ENCODE results near the gene TRIM40. TPM values are rescaled to one million over a fixed set of nuclear protein-coding genes. Genes with fewer than 3 reads are reported as not detected.
"Not testable (repeated sequence)": the region's sequence is repeated elsewhere in the genome, so short reads cannot be mapped to it uniquely, and the experiment has no call there.

The TRIM40 gene
- total RNA-seq, 2 experiments from 2014 or later = not detected

- POLR2A ChIA-PET = interaction anchor here (1.0 kb wide), 1 partner anchor 24 kb away, joined by 3 read pairs; no protein-coding TSS in a partner anchor
- H3K4me3 Mint-ChIP-seq = no peak overlapping the region
Measured at GRCh38 chr6:30127238-30128093, 8.5 kb upstream of the TRIM40 start.

GRCh38 chr6:30129265-30130178 lies 6.4 kb upstream of the TRIM40 start:
- DNase-seq = no peak
- POLR2A ChIA-PET = no interaction called here

More at GRCh38 chr6:30127238-30128093, 8.5 kb upstream of the TRIM40 start:
- Mint-ChIP-seq H3K36me3 (no peaks in the 10 kb centered on the region), H3K4me1 (peaks cover 14% of the 10 kb centered on the region), H3K27me3 (peaks cover 69% of the 10 kb centered on the region), H3K27ac (no peak overlapping the region), H3K9me3 (no peaks in the 10 kb centered on the region)
- DNase-seq = no peak
- no peak for ATAC-seq (ENCODE audit: low read depth)

GRCh38 chr6:30130179-30130679 lies 5.7 kb upstream of the TRIM40 start:
- H3K36me3 Mint-ChIP-seq = no peaks in the 10 kb centered on the region
- POLR2A ChIA-PET = interaction anchor here (0.9 kb wide), 1 partner anchor 27 kb away, joined by 3 read pairs; no protein-coding TSS in a partner anchor
- no peak for ATAC-seq (ENCODE audit: low read depth)
- H3K4me1 Mint-ChIP-seq = peaks cover 14% of the 10 kb centered on the region
- no peaks in the 10 kb centered on the region for H3K9me3 Mint-ChIP-seq
- no peak for DNase-seq
- peaks cover 69% of the 10 kb centered on the region for H3K27me3 Mint-ChIP-seq
- H3K4me3 Mint-ChIP-seq = no peak overlapping the region
- H3K27ac Mint-ChIP-seq = no peak overlapping the region

More at GRCh38 chr6:30129265-30130178, 6.4 kb upstream of the TRIM40 start:
- Mint-ChIP-seq H3K27ac (no peak overlapping the region), H3K9me3 (no peaks in the 10 kb centered on the region), H3K4me1 (peaks cover 14% of the 10 kb centered on the region), H3K27me3 (peaks cover 68% of the 10 kb centered on the region), H3K4me3 (no peak overlapping the region), H3K36me3 (no peaks in the 10 kb centered on the region)
- ATAC-seq (ENCODE audit: low read depth) = no peak

- peak; percentile 95 for ATAC-seq (ENCODE audit: low read depth)
- H3K36me3 Mint-ChIP-seq = no peaks in the 10 kb centered on the region
- no peak overlapping the region for H3K4me3 Mint-ChIP-seq
Measured at GRCh38 chr6:30130887-30131862, 4.8 kb upstream of the TRIM40 start.

GRCh38 chr6:30131947-30132497 lies 3.9 kb upstream of the TRIM40 start:
- H3K27me3 Mint-ChIP-seq = peaks cover 65% of the 10 kb centered on the region
- ATAC-seq (ENCODE audit: low read depth) = no peak
- POLR2A ChIA-PET = interaction anchor here (0.9 kb wide), 1 partner anchor 29 kb away, joined by 3 read pairs; no protein-coding TSS in a partner anchor

More at GRCh38 chr6:30130887-30131862, 4.8 kb upstream of the TRIM40 start:
- POLR2A ChIA-PET = interaction anchor here (0.9 kb wide), 2 partner anchors 28 kb away, joined by 3 read pairs; no protein-coding TSS in a partner anchor
- Mint-ChIP-seq H3K27me3 (peaks cover 69% of the 10 kb centered on the region), H3K9me3 (no peaks in the 10 kb centered on the region), H3K4me1 (peaks cover 18% of the 10 kb centered on the region), H3K27ac (peak overlapping the region; percentile 61)
- no peak for DNase-seq

GRCh38 chr6:30135147-30135546 lies 793 bp upstream of the TRIM40 start:
- Mint-ChIP-seq H3K36me3 (no peaks in the 10 kb centered on the region), H3K4me1 (peaks cover 18% of the 10 kb centered on the region), H3K27me3 (peaks cover 60% of the 10 kb centered on the region), H3K27ac (no peak overlapping the region), H3K9me3 (no peaks in the 10 kb centered on the region), H3K4me3 (no peak overlapping the region)
- POLR2A ChIA-PET = no interaction called here
- ATAC-seq (ENCODE audit: low read depth) = no peak
- DNase-seq = no peak

More at GRCh38 chr6:30131947-30132497, 3.9 kb upstream of the TRIM40 start:
- Mint-ChIP-seq H3K4me3 (no peak overlapping the region), H3K9me3 (no peaks in the 10 kb centered on the region), H3K4me1 (peaks cover 22% of the 10 kb centered on the region), H3K36me3 (no peaks in the 10 kb centered on the region), H3K27ac (no peak overlapping the region)
- DNase-seq = no peak

- H3K9me3 Mint-ChIP-seq = no peaks in the 10 kb centered on the region
- peaks cover 8% of the 10 kb centered on the region for H3K4me1 Mint-ChIP-seq
- H3K27me3 Mint-ChIP-seq = peaks cover 56% of the 10 kb centered on the region
- no peak for ATAC-seq (ENCODE audit: low read depth)
- POLR2A ChIA-PET = no interaction called here
- no peak for DNase-seq
- no peak overlapping the region for H3K27ac Mint-ChIP-seq
- no peak overlapping the region for H3K4me3 Mint-ChIP-seq
- no peaks in the 10 kb centered on the region for H3K36me3 Mint-ChIP-seq
Measured at GRCh38 chr6:30136570-30137286, 788 bp downstream of the TRIM40 start.

GRCh38 chr6:30140240-30140639 lies 4.3 kb downstream of the TRIM40 start:
- ATAC-seq (ENCODE audit: low read depth); H3K9me3 Mint-ChIP-seq; POLR2A ChIA-PET; H3K4me3 Mint-ChIP-seq; H3K36me3 Mint-ChIP-seq; H3K4me1 Mint-ChIP-seq; DNase-seq; H3K27ac Mint-ChIP-seq: not testable (repeated sequence)
- H3K27me3 Mint-ChIP-seq = peaks cover 63% of the 10 kb centered on the region

GRCh38 chr6:30142665-30143064 lies 6.7 kb downstream of the TRIM40 start:
- POLR2A ChIA-PET = no interaction called here
- no peak overlapping the region for H3K4me3 Mint-ChIP-seq
- DNase-seq = no peak
- no peak for ATAC-seq (ENCODE audit: low read depth)
- peaks cover 59% of the 10 kb centered on the region for H3K27me3 Mint-ChIP-seq
- H3K4me1 Mint-ChIP-seq = peaks cover 5% of the 10 kb centered on the region
- no peak overlapping the region for H3K27ac Mint-ChIP-seq
- H3K9me3 Mint-ChIP-seq = no peaks in the 10 kb centered on the region
- no peaks in the 10 kb centered on the region for H3K36me3 Mint-ChIP-seq

- H3K27ac Mint-ChIP-seq = no peak overlapping the region
- no peaks in the 10 kb centered on the region for H3K36me3 Mint-ChIP-seq
- H3K27me3 Mint-ChIP-seq = peaks cover 57% of the 10 kb centered on the region
- H3K4me3 Mint-ChIP-seq = no peak overlapping the region
- no peak for DNase-seq
- no peak for ATAC-seq (ENCODE audit: low read depth)
- POLR2A ChIA-PET = no interaction called here
- peaks cover 6% of the 10 kb centered on the region for H3K4me1 Mint-ChIP-seq
- no peaks in the 10 kb centered on the region for H3K9me3 Mint-ChIP-seq
Measured at GRCh38 chr6:30143780-30144179, 7.8 kb downstream of the TRIM40 start.

GRCh38 chr6:30144811-30145210 lies 8.9 kb downstream of the TRIM40 start:
- no peaks in the 10 kb centered on the region for H3K36me3 Mint-ChIP-seq
- no peaks in the 10 kb centered on the region for H3K9me3 Mint-ChIP-seq
- peaks cover 49% of the 10 kb centered on the region for H3K27me3 Mint-ChIP-seq
- POLR2A ChIA-PET = no interaction called here
- H3K4me1 Mint-ChIP-seq = peaks cover 6% of the 10 kb centered on the region
- DNase-seq (no peak), ATAC-seq (ENCODE audit: low read depth) (no peak)
- H3K27ac Mint-ChIP-seq = no peak overlapping the region
- no peak overlapping the region for H3K4me3 Mint-ChIP-seq

- Mint-ChIP-seq H3K4me3 (no peak overlapping the region), H3K27ac (no peak overlapping the region), H3K36me3 (no peaks in the 10 kb centered on the region), H3K27me3 (peaks cover 50% of the 10 kb centered on the region), H3K9me3 (no peaks in the 10 kb centered on the region), H3K4me1 (peaks cover 9% of the 10 kb centered on the region)
- ATAC-seq (ENCODE audit: low read depth) = no peak
- POLR2A ChIA-PET = no interaction called here
- DNase-seq = no peak
Measured at GRCh38 chr6:30145818-30146217, 9.9 kb downstream of the TRIM40 start.
